T-helper 2 cell treated with Interferon-gamma antibody and Interleukin-4, amounts not matched to agents 5 μg/mL and 100 μg/mL, for 36 hours (primary cell): ENCODE results near the gene OR56A4.
"Not testable (repeated sequence)": the region's sequence is repeated elsewhere in the genome, so short reads cannot be mapped to it uniquely, and the experiment has no call there.

Source experiments
- DNase-seq: peaks from one replicate; pipeline ENCODE4 v3.0.0; 2021; ENCODE audit warnings: low spot score
- H3K27ac Mint-ChIP-seq: one replicate; pipeline ENCODE4 v1.8.0; 2021; ENCODE audit warnings: mild to moderate bottlenecking, mixed read lengths
- H3K27me3 Mint-ChIP-seq: one replicate; pipeline ENCODE4 v1.8.0; 2021; ENCODE audit warnings: low read depth, mixed read lengths
- H3K36me3 Mint-ChIP-seq: one replicate; pipeline ENCODE4 v1.8.0; 2021; ENCODE audit warnings: low read depth, mixed read lengths
- H3K4me1 Mint-ChIP-seq: one replicate; pipeline ENCODE4 v1.8.0; 2021; ENCODE audit warnings: low read depth, mixed read lengths
- H3K4me3 Mint-ChIP-seq: one replicate; pipeline ENCODE4 v1.8.0; 2022; ENCODE audit warnings: mild to moderate bottlenecking, moderate library complexity, mixed read lengths
- H3K9me3 Mint-ChIP-seq: one replicate; pipeline ENCODE4 v1.8.0; 2021; ENCODE audit warnings: mixed read lengths

Gene OR56A4

GRCh38 chr11:5992150-5992549 lies 14.6 kb downstream of the OR56A4 start:
- Mint-ChIP-seq H3K4me1 (no peaks in the 10 kb centered on the region), H3K4me3 (no peak overlapping the region), H3K27ac (no peak overlapping the region), H3K9me3 (no peaks in the 10 kb centered on the region), H3K27me3 (peaks cover 2% of the 10 kb centered on the region), H3K36me3 (no peaks in the 10 kb centered on the region)
- DNase-seq = no peak

GRCh38 chr11:5989203-5989602 lies 17.5 kb downstream of the OR56A4 start:
- H3K27me3 Mint-ChIP-seq = peaks cover 2% of the 10 kb centered on the region
- no peak overlapping the region for H3K27ac Mint-ChIP-seq
- H3K4me3 Mint-ChIP-seq = no peak overlapping the region
- no peaks in the 10 kb centered on the region for H3K4me1 Mint-ChIP-seq
- H3K36me3 Mint-ChIP-seq = no peaks in the 10 kb centered on the region
- DNase-seq = no peak
- H3K9me3 Mint-ChIP-seq = no peaks in the 10 kb centered on the region

GRCh38 chr11:5986885-5987284 lies 19.9 kb downstream of the OR56A4 start, which contains the start of gene OR52L1:
OR52L1 (minus strand) TSS chr11:5986985; CDS start chr11:5986930, 55 bp downstream.
- Mint-ChIP-seq H3K36me3 (no peaks in the 10 kb centered on the region), H3K4me1 (no peaks in the 10 kb centered on the region), H3K4me3 (no peak within 1 kb of the TSS), H3K27ac (no peak within 1 kb of the TSS), H3K27me3 (peaks cover 2% of the 10 kb centered on the region), H3K9me3 (no peaks in the 10 kb centered on the region)
- no peak for DNase-seq

GRCh38 chr11:5983443-5983842 lies 23.3 kb downstream of the OR56A4 start:
- Mint-ChIP-seq H3K36me3 (no peaks in the 10 kb centered on the region), H3K27ac (no peak overlapping the region), H3K27me3 (peaks cover 2% of the 10 kb centered on the region), H3K9me3 (peaks cover 5% of the 10 kb centered on the region), H3K4me3 (no peak overlapping the region), H3K4me1 (no peaks in the 10 kb centered on the region)
- no peak for DNase-seq

GRCh38 chr11:5973530-5973929 lies 33.2 kb downstream of the OR56A4 start:
- no peaks in the 10 kb centered on the region for H3K27me3 Mint-ChIP-seq
- H3K4me1 Mint-ChIP-seq = no peaks in the 10 kb centered on the region
- no peaks in the 10 kb centered on the region for H3K36me3 Mint-ChIP-seq
- no peak overlapping the region for H3K4me3 Mint-ChIP-seq
- no peaks in the 10 kb centered on the region for H3K9me3 Mint-ChIP-seq
- DNase-seq = no peak
- no peak overlapping the region for H3K27ac Mint-ChIP-seq

- peaks cover 5% of the 10 kb centered on the region for H3K9me3 Mint-ChIP-seq
Measured at GRCh38 chr11:5968394-5968793, 38.4 kb downstream of the OR56A4 start, which contains the start of gene OR56A5. OR56A5 (minus strand) TSS chr11:5968494; CDS start chr11:5968494, 0 bp downstream.

GRCh38 chr11:5967708-5968107 lies 39.0 kb downstream of the OR56A4 start:
- Mint-ChIP-seq H3K4me3 (no peak overlapping the region), H3K27me3 (no peaks in the 10 kb centered on the region), H3K36me3 (no peaks in the 10 kb centered on the region), H3K9me3 (peaks cover 11% of the 10 kb centered on the region), H3K27ac (no peak overlapping the region), H3K4me1 (no peaks in the 10 kb centered on the region)
- no peak for DNase-seq

More at GRCh38 chr11:5968394-5968793, 38.4 kb downstream of the OR56A4 start, which contains the start of gene OR56A5:
- no peaks in the 10 kb centered on the region for H3K36me3 Mint-ChIP-seq
- no peaks in the 10 kb centered on the region for H3K27me3 Mint-ChIP-seq
- H3K27ac Mint-ChIP-seq = no peak within 1 kb of the TSS
- no peak for DNase-seq
- no peaks in the 10 kb centered on the region for H3K4me1 Mint-ChIP-seq
- no peak within 1 kb of the TSS for H3K4me3 Mint-ChIP-seq

- no peaks in the 10 kb centered on the region for H3K36me3 Mint-ChIP-seq
Measured at GRCh38 chr11:5966958-5967357, 39.8 kb downstream of the OR56A4 start.

GRCh38 chr11:5960704-5961320 lies 45.9 kb downstream of the OR56A4 start:
- H3K9me3 Mint-ChIP-seq = peaks cover 19% of the 10 kb centered on the region
- H3K27me3 Mint-ChIP-seq = not testable (repeated sequence)

More at GRCh38 chr11:5966958-5967357, 39.8 kb downstream of the OR56A4 start:
- DNase-seq = no peak
- peaks cover 16% of the 10 kb centered on the region for H3K9me3 Mint-ChIP-seq
- no peaks in the 10 kb centered on the region for H3K27me3 Mint-ChIP-seq
- H3K27ac Mint-ChIP-seq = no peak overlapping the region
- no peaks in the 10 kb centered on the region for H3K4me1 Mint-ChIP-seq
- H3K4me3 Mint-ChIP-seq = no peak overlapping the region

GRCh38 chr11:5955586-5955985 lies 51.2 kb downstream of the OR56A4 start:
- Mint-ChIP-seq H3K4me3 (no peak overlapping the region), H3K4me1 (no peaks in the 10 kb centered on the region), H3K27me3 (no peaks in the 10 kb centered on the region), H3K27ac (no peak overlapping the region), H3K9me3 (no peaks in the 10 kb centered on the region), H3K36me3 (no peaks in the 10 kb centered on the region)
- no peak for DNase-seq

More at GRCh38 chr11:5960704-5961320, 45.9 kb downstream of the OR56A4 start:
- not testable (repeated sequence) for DNase-seq, H3K36me3 Mint-ChIP-seq, H3K27ac Mint-ChIP-seq, H3K4me3 Mint-ChIP-seq, H3K4me1 Mint-ChIP-seq
